Upper lobe of left lung (tissue), 4 donors: Measurements from ENCODE around the gene GNPTG.

Experiments used
- CTCF ChIP-seq, 6 experiments: fragments of 450-650 bp in 4 of 6; fragments of 200-600 bp in 2 of 6; sonication (generic) in 2 of 6; IDR thresholded peaks; one replicate each; pipeline ENCODE4 v1.5.1; 2016 to 2019; ENCODE audit warnings: antibody characterized with exemption in 6 of 6
- EP300 ChIP-seq, 4 donors: sonication (generic); formaldehyde crosslinking; IDR thresholded peaks; one replicate each; pipeline ENCODE4 v1.5.1; 2017; ENCODE audit warnings: antibody characterized with exemption in 4 of 4, control low read depth in 2 of 4
- POLR2A ChIP-seq, 4 donors: fragments of 450-650 bp; IDR thresholded peaks; one replicate each; pipeline ENCODE4 v1.5.1; 2016 to 2017; ENCODE audit warnings: antibody characterized with exemption in 4 of 4, mild to moderate bottlenecking in 2 of 4

- TF ChIP-seq CTCF (IDR thresholded peaks at IDR 0.05) (no peak), EP300 (IDR thresholded peaks at IDR 0.05) (no peak), POLR2A (IDR thresholded peaks at IDR 0.05) (no peak)
Measured at GRCh38 chr16:1356061-1356900, 4.5 kb downstream of the GNPTG start.
